SU-DHL-6 (cell line): ENCODE results near the gene VDAC1.

Source experiments
- CTCF ChIP-seq: fragments of 200-600 bp; sonication (generic); IDR thresholded peaks from one replicate; pipeline ENCODE4 v1.5.1; 2017; ENCODE audit warnings: antibody characterized with exemption, mild to moderate bottlenecking, low read length, moderate library complexity; ENCODE audit not compliant: insufficient read depth, poor library complexity, severe bottlenecking
- EZH2phosphoT487 ChIP-seq: fragments of 200-600 bp; sonication (generic), shearing (Covaris generic); conservative IDR thresholded peaks from 2 replicates; pipeline ENCODE4 v1.6.1; 2018; ENCODE audit warnings: mild to moderate bottlenecking, antibody characterized with exemption, low read length, moderate library complexity, mixed read lengths

GRCh38 chr5:134053314-134053839, 48.6 kb upstream of the VDAC1 start:
- TF ChIP-seq CTCF (no peak), EZH2phosphoT487 (no peak)
